Upper lobe of left lung (tissue), 6 donors: ENCODE measurements around the gene TMEM223. TPM values are rescaled to one million over a fixed set of nuclear protein-coding genes. Genes with fewer than 3 reads are reported as not detected.
"Not testable (repeated sequence)": the region's sequence is repeated elsewhere in the genome, so short reads cannot be mapped to it uniquely, and the experiment has no call there.

Experiments
- ATAC-seq, 2 donors: fragments of 200-7000 bp; cut with Tn5 transposase; one replicate each; pipeline ENCODE4 v1.9.1; 2022; ENCODE audit warnings: mild to moderate bottlenecking in 2 of 2, moderate library complexity in 2 of 2; ENCODE audit not compliant: low FRiP score in 2 of 2
- DNase-seq, 2 donors: peaks; one replicate each; pipeline ENCODE4 v3.0.0-alpha.2; 2019 to 2020
- H3K27ac ChIP-seq, 4 donors: fragments of 200-600 bp; sonication (generic); one replicate each; pipeline ENCODE4 v1.5.1; 2016 to 2019
- H3K27me3 ChIP-seq, 4 donors: fragments of 200-600 bp; sonication (generic); one replicate each; pipeline ENCODE4 v1.5.1; 2017 to 2019
- H3K36me3 ChIP-seq, 4 donors: fragments of 200-600 bp; sonication (generic); one replicate each; pipeline ENCODE4 v1.5.1; 2016 to 2019
- H3K4me1 ChIP-seq, 4 donors: fragments of 200-600 bp; sonication (generic); one replicate each; pipeline ENCODE4 v1.5.1; 2018 to 2019
- H3K4me3 ChIP-seq, 4 donors: fragments of 200-600 bp; sonication (generic); one replicate each; pipeline ENCODE4 v1.5.1; 2017 to 2019; ENCODE audit warnings: mild to moderate bottlenecking in 2 of 4, moderate library complexity in 1 of 4
- H3K9me3 ChIP-seq, 4 donors: fragments of 200-600 bp; sonication (generic); one replicate each; pipeline ENCODE4 v1.5.1; 2018 to 2019
- CTCF ChIP-seq, 6 experiments: fragments of 450-650 bp in 4 of 6; fragments of 200-600 bp in 2 of 6; sonication (generic) in 2 of 6; IDR thresholded peaks; one replicate each; pipeline ENCODE4 v1.5.1; 2016 to 2019; ENCODE audit warnings: antibody characterized with exemption in 6 of 6
- EP300 ChIP-seq, 4 donors: sonication (generic); formaldehyde crosslinking; IDR thresholded peaks; one replicate each; pipeline ENCODE4 v1.5.1; 2017; ENCODE audit warnings: antibody characterized with exemption in 4 of 4, control low read depth in 2 of 4
- POLR2A ChIP-seq, 4 donors: fragments of 450-650 bp; IDR thresholded peaks; one replicate each; pipeline ENCODE4 v1.5.1; 2016 to 2017; ENCODE audit warnings: antibody characterized with exemption in 4 of 4, mild to moderate bottlenecking in 2 of 4
- POLR2AphosphoS5 ChIP-seq, 2 donors: sonication (generic); formaldehyde crosslinking; IDR thresholded peaks; one replicate each; pipeline ENCODE4 v1.5.1; 2017; ENCODE audit warnings: antibody characterized with exemption in 2 of 2
- WGBS, 2 donors: methylation state at CpG; one replicate each; pipeline ENCODE4 v1.1.5; 2017 to 2018; 5-methylcytosine and 5-hydroxymethylcytosine counted together
- total RNA-seq, 6 donors: library from RNA; depleted of rRNA in 4 of 6; stranded (reverse); fragments of >200 nt in 4 of 6; gene quantifications; one replicate each; pipeline versions ENCODE4 v1.1.0 to v1.2.1, GENCODE V29; 2016 to 2021
- donor health status: DM: no; HTN: no; CAD: no; lungs with moderate emphysema.
- donor health status: DM: no; HTN: yes; CAD: no; lungs with severe emphysema.

TMEM223 gene
- total RNA-seq, 6 donors from 2014 or later = 11.3 to 28.7 (median 15.4) TPM

GRCh38 chr11:62832336-62833234 lies 40.8 kb upstream of the TMEM223 start, which contains the start of gene TEX54:
Gene TEX54 (minus strand): TSS chr11:62832841.
- Histone ChIP-seq H3K27ac (peak within 1 kb of the TSS; percentile 93 to 99 (median 98)), H3K4me3 (peak within 1 kb of the TSS; percentile 61 to 95 (median 80)), H3K4me1 (peaks cover 31 to 40% (median 37%) of the 10 kb centered on the region in 4 donors), H3K27me3 (no peaks in the 10 kb centered on the region), H3K36me3 (peaks cover 0 to 60% (median 27%) of the 10 kb centered on the region in 4 donors), H3K9me3 (no peaks in the 10 kb centered on the region)
- 10 to 31% methylated on average over 14 to 35 of the region's 40 CpGs for WGBS, 2 donors
- ATAC-seq (peak; percentile 0 to 24), DNase-seq (peak; percentile 31 to 86)
- TF ChIP-seq POLR2AphosphoS5 (IDR thresholded peaks at IDR 0.05) = no peak
- no peak for TF ChIP-seq POLR2A (IDR thresholded peaks at IDR 0.05)
- TF ChIP-seq CTCF (IDR thresholded peaks at IDR 0.05) = no peak
- peak in 1 of 4 donors; percentile 7 for TF ChIP-seq EP300 (IDR thresholded peaks at IDR 0.05)

- Histone ChIP-seq H3K36me3 (peaks cover 4 to 63% (median 33%) of the 10 kb centered on the region in 4 donors), H3K4me1 (peaks cover 31 to 38% (median 36%) of the 10 kb centered on the region in 4 donors), H3K9me3 (no peaks in the 10 kb centered on the region), H3K27ac (peak within 1 kb of the TSS; percentile 93 to 99 (median 98)), H3K27me3 (no peaks in the 10 kb centered on the region), H3K4me3 (peak within 1 kb of the TSS; percentile 70 to 95 (median 81))
- 0% methylated on average over 4 to 64 of the region's 65 CpGs for WGBS, 2 donors
- DNase-seq (peak; percentile 99), ATAC-seq (peak; percentile 98 to 100)
- TF ChIP-seq POLR2A (IDR thresholded peaks at IDR 0.05) = peak; percentile 50 to 95 (median 88)
- no peak for TF ChIP-seq CTCF (IDR thresholded peaks at IDR 0.05)
- peak in 1 of 4 donors; percentile 6 for TF ChIP-seq EP300 (IDR thresholded peaks at IDR 0.05)
- TF ChIP-seq POLR2AphosphoS5 (IDR thresholded peaks at IDR 0.05) = peak; percentile 74 to 96
Measured at GRCh38 chr11:62831520-62832335, 39.9 kb upstream of the TMEM223 start, which contains the start of gene STX5. Gene STX5 (minus strand): TSS chr11:62832051. CDS start chr11:62831243, 808 bp downstream.

- ATAC-seq (peak in 1 of 2 donors; percentile 0), DNase-seq (peak in 1 of 2 donors; percentile 88)
- Histone ChIP-seq H3K27me3 (no peaks in the 10 kb centered on the region), H3K36me3 (peaks cover 8 to 65% (median 38%) of the 10 kb centered on the region in 4 donors), H3K9me3 (no peaks in the 10 kb centered on the region), H3K27ac (peak overlapping the region; percentile 93 to 99 (median 98)), H3K4me3 (peak overlapping the region; percentile 70 to 95 (median 81)), H3K4me1 (peaks cover 31 to 38% (median 36%) of the 10 kb centered on the region in 4 donors)
- 1 to 5% methylated on average over 7 to 27 of the region's 33 CpGs for WGBS, 2 donors
- TF ChIP-seq EP300 (IDR thresholded peaks at IDR 0.05) = no peak
- peak in 1 of 2 donors; percentile 20 for TF ChIP-seq POLR2AphosphoS5 (IDR thresholded peaks at IDR 0.05)
Measured at GRCh38 chr11:62830904-62831519, 39.2 kb upstream of the TMEM223 start.

GRCh38 chr11:62828130-62828529 lies 36.3 kb upstream of the TMEM223 start:
- 83 to 88% methylated on average over 7 to 8 of the region's 8 CpGs for WGBS, 2 donors

GRCh38 chr11:62823677-62824076 lies 31.9 kb upstream of the TMEM223 start:
- Histone ChIP-seq H3K27ac (no peak overlapping the region), H3K27me3 (no peaks in the 10 kb centered on the region), H3K4me3 (no peak overlapping the region), H3K9me3 (no peaks in the 10 kb centered on the region), H3K4me1 (peaks cover 0 to 3% (median under 1%) of the 10 kb centered on the region in 4 donors), H3K36me3 (peaks cover 41 to 97% (median 88%) of the 10 kb centered on the region in 4 donors)
- ATAC-seq (no peak), DNase-seq (no peak)
- TF ChIP-seq POLR2A (IDR thresholded peaks at IDR 0.05) (no peak), EP300 (IDR thresholded peaks at IDR 0.05) (no peak), CTCF (IDR thresholded peaks at IDR 0.05) (no peak), POLR2AphosphoS5 (IDR thresholded peaks at IDR 0.05) (no peak)
- WGBS, 2 donors = 98 to 100% methylated on average over 3 of the region's 3 CpGs

More at GRCh38 chr11:62828130-62828529, 36.3 kb upstream of the TMEM223 start:
- not testable (repeated sequence) for H3K9me3 ChIP-seq, H3K27me3 ChIP-seq, DNase-seq, H3K27ac ChIP-seq, H3K4me3 ChIP-seq, ATAC-seq
- Histone ChIP-seq H3K36me3 (peaks cover 30 to 68% (median 50%) of the 10 kb centered on the region in 4 donors), H3K4me1 (peaks cover 25 to 30% (median 27%) of the 10 kb centered on the region in 4 donors)
